Kidney epithelial cell (primary cell): ENCODE measurements around the gene TAC4. TPM values are rescaled to one million over a fixed set of nuclear protein-coding genes. Genes with fewer than 3 reads are reported as not detected.
"Not testable (repeated sequence)": the region's sequence is repeated elsewhere in the genome, so short reads cannot be mapped to it uniquely, and the experiment has no call there.

ENCODE experiments used
- DNase-seq: peaks from one replicate; pipeline ENCODE4 v3.0.0-alpha.2; 2010; ENCODE audit warnings: low read depth
- H3K27me3 ChIP-seq: 2 replicates; pipeline ENCODE4 v1.6.0; 2011; ENCODE audit warnings: low read length; ENCODE audit not compliant: control insufficient read depth, insufficient read depth
- H3K36me3 ChIP-seq: 2 replicates; pipeline ENCODE4 v1.5.1; 2011; ENCODE audit warnings: low read length; ENCODE audit not compliant: control insufficient read depth, insufficient read depth
- H3K4me3 ChIP-seq: 2 replicates; pipeline ENCODE4 v1.5.1; 2011; ENCODE audit warnings: low read depth, mild to moderate bottlenecking, control low read depth, low read length
- CTCF ChIP-seq: IDR thresholded peaks from 2 replicates; pipeline ENCODE4 v1.5.1; 2011; ENCODE audit warnings: mild to moderate bottlenecking, moderate library complexity, low read length, control low read depth, inconsistent platforms; ENCODE audit not compliant: insufficient read depth, poor library complexity, severe bottlenecking
- total RNA-seq: library from RNA; depleted of rRNA; stranded (reverse); fragments of >200 nt; gene quantifications from 2 replicates; pipeline ENCODE4 v1.2.3, GENCODE V29; 2015

TAC4 gene
- total RNA-seq, 1 donor from 2014 or later, result not detected

GRCh38 chr17:49834118-49834743 lies 13.6 kb downstream of the TAC4 start:
- Histone ChIP-seq H3K4me3 (no peak overlapping the region), H3K36me3 (no peaks in the 10 kb centered on the region), H3K27me3 (no peaks in the 10 kb centered on the region)
- no peak for TF ChIP-seq CTCF
- DNase-seq, result no peak

GRCh38 chr17:49832840-49833599 lies 14.8 kb downstream of the TAC4 start:
- DNase-seq, result no peak
- H3K4me3 ChIP-seq, result no peak overlapping the region
- no peaks in the 10 kb centered on the region for H3K27me3 ChIP-seq
- H3K36me3 ChIP-seq, result no peaks in the 10 kb centered on the region
- TF ChIP-seq CTCF, result no peak

- TF ChIP-seq CTCF, result no peak
- DNase-seq, result no peak
- no peaks in the 10 kb centered on the region for H3K27me3 ChIP-seq
- no peak overlapping the region for H3K4me3 ChIP-seq
- no peaks in the 10 kb centered on the region for H3K36me3 ChIP-seq
Measured at GRCh38 chr17:49830605-49831004, 17.3 kb downstream of the TAC4 start.

GRCh38 chr17:49829026-49829425 lies 18.8 kb downstream of the TAC4 start:
- no peak for TF ChIP-seq CTCF
- no peaks in the 10 kb centered on the region for H3K36me3 ChIP-seq
- DNase-seq, result no peak
- H3K27me3 ChIP-seq, result no peaks in the 10 kb centered on the region
- no peak overlapping the region for H3K4me3 ChIP-seq

- H3K36me3 ChIP-seq, DNase-seq, H3K4me3 ChIP-seq, H3K27me3 ChIP-seq: not testable (repeated sequence)
Measured at GRCh38 chr17:49828325-49828724, 19.5 kb downstream of the TAC4 start.

GRCh38 chr17:49825645-49826044 lies 22.2 kb downstream of the TAC4 start:
- Histone ChIP-seq H3K36me3 (no peaks in the 10 kb centered on the region), H3K27me3 (no peaks in the 10 kb centered on the region), H3K4me3 (no peak overlapping the region)
- TF ChIP-seq CTCF, result no peak
- DNase-seq, result no peak
